Mucosa of rectum (tissue), 2 donors: Measurements from ENCODE around the gene CACNA1I.

Experiments
- H3K27ac ChIP-seq, 2 donors: one replicate each; pipeline ENCODE4 v1.7.0; 2013; ENCODE audit warnings: inconsistent platforms in 2 of 2, low read depth in 2 of 2, low read length in 2 of 2
- H3K27me3 ChIP-seq, 2 donors: one replicate each; pipeline ENCODE4 v1.7.0; 2013; ENCODE audit warnings: low read length in 2 of 2; ENCODE audit not compliant: control insufficient read depth in 2 of 2, insufficient read depth in 2 of 2
- H3K36me3 ChIP-seq, 2 donors: one replicate each; pipeline ENCODE4 v1.7.0; 2013; ENCODE audit warnings: low read length in 2 of 2; ENCODE audit not compliant: control insufficient read depth in 2 of 2, insufficient read depth in 2 of 2
- H3K4me1 ChIP-seq, 2 donors: one replicate each; pipeline ENCODE4 v1.7.0; 2013; ENCODE audit warnings: low read length in 2 of 2, mild to moderate bottlenecking in 1 of 2; ENCODE audit not compliant: control insufficient read depth in 2 of 2, insufficient read depth in 2 of 2
- H3K4me3 ChIP-seq, 2 donors: one replicate each; pipeline ENCODE4 v1.7.0; 2013; ENCODE audit warnings: low read length in 2 of 2
- H3K9ac ChIP-seq, 2 donors: one replicate each; pipeline ENCODE4 v1.7.0; 2013; ENCODE audit warnings: low read length in 2 of 2, low read depth in 1 of 2, mild to moderate bottlenecking in 1 of 2
- H3K9me3 ChIP-seq, 2 donors: one replicate each; pipeline ENCODE4 v1.7.0; 2013; ENCODE audit warnings: low read length in 2 of 2; ENCODE audit not compliant: control insufficient read depth in 2 of 2
- donor health status: healthy.
- donor health status: Normal muscosa, but diverticular disease.

CACNA1I gene

DNA sequence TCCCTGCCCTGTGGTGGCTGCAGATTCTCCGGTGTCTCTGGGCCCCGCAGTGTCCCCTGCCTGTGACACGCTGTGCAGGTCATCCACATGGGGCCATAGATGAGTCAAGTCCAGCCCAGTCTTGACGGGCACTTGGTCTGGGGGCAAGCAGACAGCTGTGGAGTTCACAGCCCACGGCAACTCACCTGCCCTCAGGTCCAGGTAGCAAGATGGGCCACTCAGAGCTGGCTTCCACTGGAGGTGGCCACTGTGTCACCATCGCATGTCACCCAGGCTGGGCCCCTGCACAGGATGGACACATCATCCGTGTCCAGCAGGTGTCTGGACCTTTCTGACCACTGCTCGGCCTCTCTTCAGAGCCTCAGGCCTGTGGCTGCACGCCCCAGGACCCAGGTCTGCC lies 109.9 kb downstream of the CACNA1I start:
- Histone ChIP-seq H3K9ac (no peak overlapping the region), H3K4me3 (no peak overlapping the region), H3K4me1 (no peaks in the 10 kb centered on the region), H3K36me3 (no peaks in the 10 kb centered on the region), H3K27ac (no peak overlapping the region), H3K27me3 (no peaks in the 10 kb centered on the region), H3K9me3 (no peaks in the 10 kb centered on the region)

DNA sequence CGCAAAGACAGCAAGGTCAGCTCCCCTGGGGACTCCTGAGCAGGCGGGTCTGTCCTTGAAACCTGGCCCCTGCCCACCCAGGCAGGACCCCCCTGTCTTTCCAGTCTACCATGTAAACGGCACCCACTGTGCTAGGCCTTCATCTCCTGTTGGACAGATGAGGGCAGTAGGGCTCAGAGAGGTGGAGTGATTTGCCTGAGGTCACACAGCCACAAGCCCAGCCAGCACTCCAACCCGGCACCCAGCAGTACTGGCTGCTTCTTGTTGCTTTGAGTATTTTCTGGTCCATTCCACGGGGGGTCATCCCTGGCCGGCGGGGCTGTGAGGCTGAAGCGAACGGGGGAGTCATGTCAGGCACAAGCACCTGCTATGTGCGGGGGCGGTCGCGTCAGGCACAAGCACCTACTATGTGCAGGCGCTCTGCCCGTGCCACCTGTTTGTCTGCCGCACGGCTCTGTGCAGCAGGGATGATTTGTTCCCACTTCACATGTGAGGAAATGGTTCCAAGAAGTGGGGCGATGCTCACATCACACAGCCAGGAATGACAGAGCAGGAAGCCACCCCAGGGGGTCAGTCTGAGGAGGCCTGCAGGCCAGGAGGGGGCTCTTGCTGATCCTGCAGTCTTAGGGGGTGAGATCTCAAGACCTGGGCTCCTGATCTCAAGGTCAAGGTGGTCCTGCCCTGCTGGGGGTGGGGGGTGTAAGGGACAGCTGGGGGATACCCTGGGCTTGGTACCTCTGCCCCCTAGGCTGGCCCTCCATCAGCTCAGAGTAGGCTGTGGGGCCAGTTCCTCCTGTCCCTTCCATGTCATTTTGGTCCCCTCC lies 110.7 kb downstream of the CACNA1I start:
- H3K4me1 ChIP-seq = no peaks in the 10 kb centered on the region
- H3K4me3 ChIP-seq = no peak overlapping the region
- no peaks in the 10 kb centered on the region for H3K27me3 ChIP-seq

DNA sequence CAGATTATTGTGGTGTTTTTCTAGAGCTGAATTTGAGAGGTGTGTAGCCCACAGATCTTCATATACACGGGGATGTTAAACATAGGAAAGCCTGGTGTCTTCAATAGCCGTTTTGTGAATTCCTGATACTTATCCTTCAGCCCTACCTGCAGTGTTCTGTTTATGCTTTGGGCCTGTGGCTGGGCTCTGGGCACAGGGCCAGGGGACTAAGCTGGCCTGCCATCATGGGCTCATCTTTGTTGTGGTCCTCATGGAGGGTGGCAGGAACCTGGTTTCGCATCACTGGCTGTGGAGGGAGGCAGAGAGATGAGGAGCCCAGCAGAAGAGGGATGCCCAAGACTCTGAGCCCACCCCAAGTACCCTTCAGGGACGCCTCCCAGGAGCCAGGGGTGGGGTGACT lies 112.4 kb downstream of the CACNA1I start:
- Histone ChIP-seq H3K27ac (no peak overlapping the region), H3K27me3 (peaks cover 0 to 2% of the 10 kb centered on the region in 2 donors), H3K36me3 (no peaks in the 10 kb centered on the region), H3K4me3 (no peak overlapping the region), H3K9ac (no peak overlapping the region), H3K9me3 (no peaks in the 10 kb centered on the region), H3K4me1 (no peaks in the 10 kb centered on the region)

More for the DNA sequence above, 110.7 kb downstream of the CACNA1I start:
- H3K9ac ChIP-seq = no peak overlapping the region
- H3K9me3 ChIP-seq = no peaks in the 10 kb centered on the region
- no peaks in the 10 kb centered on the region for H3K36me3 ChIP-seq
- no peak overlapping the region for H3K27ac ChIP-seq

DNA sequence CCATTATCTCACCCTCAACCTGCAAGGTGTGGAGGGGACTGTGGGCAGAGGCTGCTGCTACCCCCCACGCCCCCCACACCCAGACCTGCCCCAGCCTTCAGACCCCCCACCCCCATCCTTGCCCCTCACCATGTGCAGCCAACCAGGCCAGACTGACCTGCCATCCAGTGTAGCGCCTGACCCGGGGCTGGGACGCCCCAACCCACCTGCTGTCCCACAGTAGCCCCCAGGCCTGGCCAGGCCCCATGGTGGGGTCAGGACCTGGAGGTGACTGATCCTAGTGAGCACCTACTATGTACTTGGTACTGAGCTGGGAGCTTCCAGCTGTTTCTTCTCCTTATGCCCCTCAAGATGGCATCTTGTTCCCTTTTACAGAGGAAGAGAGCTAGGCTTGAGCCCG lies 113.1 kb downstream of the CACNA1I start:
- no peak overlapping the region for H3K9ac ChIP-seq
- H3K36me3 ChIP-seq = no peaks in the 10 kb centered on the region
- H3K27me3 ChIP-seq = peaks cover 0 to 2% of the 10 kb centered on the region in 2 donors
- no peak overlapping the region for H3K27ac ChIP-seq
- H3K4me3 ChIP-seq = no peak overlapping the region
- no peaks in the 10 kb centered on the region for H3K9me3 ChIP-seq
- H3K4me1 ChIP-seq = no peaks in the 10 kb centered on the region

DNA sequence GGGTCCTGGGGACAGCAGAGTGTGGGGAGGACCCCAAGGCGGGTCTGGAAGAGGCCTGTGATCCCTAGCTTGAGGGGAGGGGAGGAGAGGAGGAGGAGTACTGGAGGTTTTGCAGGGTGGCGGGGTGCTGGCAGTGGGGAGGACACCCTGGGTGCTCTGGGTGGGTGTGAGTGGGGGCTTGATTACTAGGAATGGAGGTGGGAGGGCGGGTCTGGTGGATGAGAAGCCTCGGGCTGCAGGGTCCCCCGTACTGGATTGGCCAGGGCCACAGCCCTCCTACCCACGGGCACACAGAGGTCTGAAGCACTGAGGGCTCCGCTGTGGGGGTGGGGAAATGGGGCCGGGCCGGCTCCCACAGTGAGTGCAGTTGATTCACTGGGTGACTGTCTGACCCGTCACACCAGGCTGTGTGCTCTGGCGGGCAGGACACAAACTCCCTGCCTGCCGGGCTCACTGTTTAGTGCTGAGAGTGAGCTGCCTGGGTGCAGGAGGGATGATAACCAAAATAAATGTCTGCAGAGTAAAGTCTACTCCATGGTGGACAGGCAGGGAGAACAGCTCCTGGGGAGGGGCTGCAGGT lies 114.2 kb downstream of the CACNA1I start:
- Histone ChIP-seq H3K9ac (no peak overlapping the region), H3K36me3 (no peaks in the 10 kb centered on the region), H3K27ac (no peak overlapping the region), H3K4me1 (no peaks in the 10 kb centered on the region), H3K9me3 (no peaks in the 10 kb centered on the region), H3K4me3 (no peak overlapping the region), H3K27me3 (peaks cover 0 to 2% of the 10 kb centered on the region in 2 donors)

DNA sequence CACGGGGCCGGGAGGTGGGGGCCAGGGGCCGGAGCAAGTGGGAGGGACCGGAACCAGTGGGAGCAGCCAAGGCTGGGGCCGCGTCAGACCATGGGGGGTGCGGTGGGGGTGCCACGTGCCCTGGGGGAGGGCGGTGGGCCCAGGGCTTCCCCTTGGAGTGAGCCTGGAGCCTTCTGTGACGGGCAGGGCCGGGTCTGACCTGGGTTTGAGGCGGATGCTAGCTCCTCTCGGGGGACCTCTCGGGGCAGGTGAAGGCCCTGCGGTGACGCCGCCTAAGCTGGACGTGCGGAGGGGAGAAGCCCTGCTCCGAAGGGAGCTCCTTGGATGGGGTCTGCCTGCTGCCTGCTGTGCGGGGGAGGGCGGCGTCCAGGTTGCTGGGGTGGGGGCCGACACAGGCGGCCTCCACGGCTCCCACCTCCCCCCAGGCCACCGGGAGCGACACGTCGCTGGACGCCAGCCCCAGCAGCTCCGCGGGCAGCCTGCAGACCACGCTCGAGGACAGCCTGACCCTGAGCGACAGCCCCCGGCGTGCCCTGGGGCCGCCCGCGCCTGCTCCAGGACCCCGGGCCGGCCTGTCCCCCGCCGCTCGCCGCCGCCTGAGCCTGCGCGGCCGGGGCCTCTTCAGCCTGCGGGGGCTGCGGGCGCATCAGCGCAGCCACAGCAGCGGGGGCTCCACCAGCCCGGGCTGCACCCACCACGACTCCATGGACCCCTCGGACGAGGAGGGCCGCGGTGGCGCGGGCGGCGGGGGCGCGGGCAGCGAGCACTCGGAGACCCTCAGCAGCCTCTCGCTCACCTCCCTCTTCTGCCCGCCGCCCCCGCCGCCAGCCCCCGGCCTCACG lies 115.0 kb downstream of the CACNA1I start:
- peaks cover 3 to 6% of the 10 kb centered on the region in 2 donors for H3K27me3 ChIP-seq
- no peak overlapping the region for H3K4me3 ChIP-seq

DNA sequence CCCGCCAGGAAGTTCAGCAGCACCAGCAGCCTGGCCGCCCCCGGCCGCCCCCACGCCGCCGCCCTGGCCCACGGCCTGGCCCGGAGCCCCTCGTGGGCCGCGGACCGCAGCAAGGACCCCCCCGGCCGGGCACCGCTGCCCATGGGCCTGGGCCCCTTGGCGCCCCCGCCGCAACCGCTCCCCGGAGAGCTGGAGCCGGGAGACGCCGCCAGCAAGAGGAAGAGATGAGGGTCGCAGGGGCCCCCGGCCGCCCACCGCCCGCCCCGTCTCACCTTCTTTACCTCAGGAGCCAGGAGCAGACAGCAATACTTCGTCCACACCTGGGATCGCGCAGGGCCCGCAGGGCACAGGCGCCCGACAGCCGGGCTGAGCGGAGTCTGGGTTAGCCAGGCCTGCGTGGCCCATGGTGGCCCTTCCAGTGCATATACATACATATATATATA lies 115.6 kb downstream of the CACNA1I start:
- Histone ChIP-seq H3K4me3 (no peak overlapping the region), H3K27me3 (peaks cover 6 to 7% of the 10 kb centered on the region in 2 donors), H3K9me3 (no peaks in the 10 kb centered on the region), H3K27ac (no peak overlapping the region), H3K36me3 (no peaks in the 10 kb centered on the region), H3K4me1 (no peaks in the 10 kb centered on the region), H3K9ac (no peak overlapping the region)

More for the DNA sequence above, 115.0 kb downstream of the CACNA1I start:
- no peak overlapping the region for H3K9ac ChIP-seq
- H3K4me1 ChIP-seq = no peaks in the 10 kb centered on the region
- no peaks in the 10 kb centered on the region for H3K36me3 ChIP-seq
- no peaks in the 10 kb centered on the region for H3K9me3 ChIP-seq
- no peak overlapping the region for H3K27ac ChIP-seq

DNA sequence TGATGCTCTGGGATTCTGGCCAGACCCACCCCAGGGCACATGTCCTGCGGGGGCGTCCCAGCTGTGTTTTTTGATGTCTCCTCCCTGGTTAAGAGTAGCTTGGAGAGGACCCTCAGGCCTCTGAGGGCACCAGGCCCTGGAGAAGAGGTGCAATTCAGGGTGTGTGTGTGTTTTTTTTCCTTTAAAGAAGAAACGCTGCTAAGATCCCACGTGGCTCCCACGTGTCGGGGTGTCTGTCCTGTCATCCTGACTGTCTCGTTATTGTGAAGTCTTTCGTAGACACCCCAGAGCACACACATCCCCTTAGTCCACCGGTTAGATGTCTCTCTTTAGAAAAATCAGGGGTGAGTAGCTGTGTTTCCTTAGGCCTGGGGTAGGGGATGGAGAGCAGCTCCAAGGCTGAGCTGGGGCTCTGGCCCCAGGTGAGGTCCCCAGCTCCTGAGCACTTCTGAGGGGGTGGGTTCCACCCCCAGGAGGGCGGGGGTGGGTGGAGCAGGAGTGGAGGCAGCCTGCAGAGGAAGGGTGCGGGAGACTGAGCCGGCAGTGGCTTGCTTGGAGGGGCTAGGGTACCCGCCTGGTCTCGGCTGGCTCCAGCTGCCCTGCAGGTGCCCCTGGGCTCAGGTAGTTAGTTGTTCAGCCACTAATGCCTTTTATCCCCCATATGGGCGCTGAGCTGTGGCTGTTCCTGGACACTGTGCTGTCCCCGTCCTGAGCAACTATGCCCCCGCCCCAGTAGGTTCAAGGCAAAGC lies 116.4 kb downstream of the CACNA1I start:
- Histone ChIP-seq H3K9ac (no peak overlapping the region), H3K4me1 (no peaks in the 10 kb centered on the region), H3K4me3 (no peak overlapping the region), H3K27me3 (peaks cover 9 to 14% of the 10 kb centered on the region in 2 donors), H3K36me3 (no peaks in the 10 kb centered on the region), H3K27ac (no peak overlapping the region), H3K9me3 (no peaks in the 10 kb centered on the region)

DNA sequence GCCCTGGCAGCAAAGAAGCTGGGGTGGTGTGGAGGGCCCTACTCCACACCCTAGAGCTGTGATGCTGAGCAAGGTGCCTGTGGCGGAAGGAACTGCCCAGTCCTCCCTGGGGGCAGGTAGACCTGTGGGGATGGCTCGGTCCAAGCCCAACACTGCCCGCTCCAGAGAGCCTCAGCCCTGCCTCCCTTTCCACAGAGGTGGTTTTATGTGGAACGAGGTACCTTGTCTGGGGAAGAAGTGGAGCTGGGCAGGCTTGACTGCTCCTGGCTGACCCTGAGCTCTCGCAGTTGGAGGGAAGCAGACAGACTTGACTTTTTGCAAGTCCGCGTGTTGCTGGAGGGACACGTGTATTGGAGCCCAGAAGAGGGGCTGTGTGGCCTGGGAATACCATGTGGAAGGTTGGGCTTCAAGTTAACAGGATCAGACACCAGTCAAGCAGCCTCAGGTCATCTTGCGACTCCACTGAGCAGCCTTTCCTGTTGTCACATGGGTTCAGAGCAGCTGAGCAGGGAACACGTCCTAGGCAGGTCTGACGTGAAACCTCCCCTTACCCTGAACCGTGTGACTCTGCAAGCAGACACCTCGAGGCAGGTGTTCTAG lies 117.7 kb downstream of the CACNA1I start:
- Histone ChIP-seq H3K9me3 (no peaks in the 10 kb centered on the region), H3K27ac (no peak overlapping the region), H3K27me3 (peaks cover 9 to 14% of the 10 kb centered on the region in 2 donors)

More for the DNA sequence above, 117.7 kb downstream of the CACNA1I start:
- H3K9ac ChIP-seq = no peak overlapping the region
- H3K4me3 ChIP-seq = no peak overlapping the region
- H3K4me1 ChIP-seq = no peaks in the 10 kb centered on the region
- H3K36me3 ChIP-seq = no peaks in the 10 kb centered on the region
